Memory B cell (primary cell): ENCODE measurements around the gene SGPL1.
A peak's percentile ranks its signal among the peaks of the same experiment; 100 is the strongest.

Source experiments
- ATAC-seq: fragments of 150-1000 bp; cut with Tn5 transposase; 2 replicates; pipeline ENCODE4 v1.10.0; 2021; ENCODE audit warnings: low read depth, mild to moderate bottlenecking, moderate library complexity
- DNase-seq, 2 donors: peaks; one replicate each; pipeline ENCODE4 v3.0.0; 2022; ENCODE audit warnings: low spot score in 2 of 2
- H3K27ac Mint-ChIP-seq: one replicate; pipeline ENCODE4 v1.8.0; 2022; ENCODE audit warnings: mild to moderate bottlenecking, moderate library complexity, mixed read lengths
- H3K27me3 Mint-ChIP-seq: one replicate; pipeline ENCODE4 v1.8.0; 2022; ENCODE audit warnings: mixed read lengths
- H3K36me3 Mint-ChIP-seq: one replicate; pipeline ENCODE4 v1.8.0; 2022; ENCODE audit warnings: mild to moderate bottlenecking, mixed read lengths
- H3K4me1 Mint-ChIP-seq: one replicate; pipeline ENCODE4 v1.8.0; 2022; ENCODE audit warnings: mixed read lengths
- H3K4me3 Mint-ChIP-seq: one replicate; pipeline ENCODE4 v1.8.0; 2022; ENCODE audit warnings: mild to moderate bottlenecking, moderate library complexity, mixed read lengths
- H3K9me3 Mint-ChIP-seq: one replicate; pipeline ENCODE4 v1.8.0; 2022; ENCODE audit warnings: mixed read lengths

SGPL1 gene

GRCh38 chr10:70884741-70885140, 69.0 kb downstream of the SGPL1 start:
- no peak overlapping the region for H3K27ac Mint-ChIP-seq
- no peak overlapping the region for H3K4me3 Mint-ChIP-seq
- peaks cover 8% of the 10 kb centered on the region for H3K4me1 Mint-ChIP-seq
- peaks cover 10% of the 10 kb centered on the region for H3K36me3 Mint-ChIP-seq
- no peaks in the 10 kb centered on the region for H3K9me3 Mint-ChIP-seq
- DNase-seq (no peak), ATAC-seq (no peak)
- H3K27me3 Mint-ChIP-seq = no peaks in the 10 kb centered on the region

GRCh38 chr10:70885481-70885880, 69.7 kb downstream of the SGPL1 start:
- H3K36me3 Mint-ChIP-seq = peaks cover 10% of the 10 kb centered on the region
- ATAC-seq (no peak), DNase-seq (no peak)
- H3K4me1 Mint-ChIP-seq = peaks cover 4% of the 10 kb centered on the region
- no peaks in the 10 kb centered on the region for H3K27me3 Mint-ChIP-seq
- no peak overlapping the region for H3K4me3 Mint-ChIP-seq
- H3K9me3 Mint-ChIP-seq = no peaks in the 10 kb centered on the region
- H3K27ac Mint-ChIP-seq = peak overlapping the region; percentile 31

- Mint-ChIP-seq H3K36me3 (peaks cover 10% of the 10 kb centered on the region), H3K9me3 (no peaks in the 10 kb centered on the region), H3K27ac (peak overlapping the region; percentile 31), H3K4me3 (peak overlapping the region; percentile 41), H3K27me3 (no peaks in the 10 kb centered on the region), H3K4me1 (peaks cover 4% of the 10 kb centered on the region)
- no peak for ATAC-seq
- no peak for DNase-seq
These were observed 70.5 kb downstream of the SGPL1 start for GRCh38 chr10:70885931-70886903.

- Mint-ChIP-seq H3K4me3 (peak overlapping the region; percentile 88), H3K9me3 (no peaks in the 10 kb centered on the region), H3K36me3 (peaks cover 10% of the 10 kb centered on the region), H3K27me3 (no peaks in the 10 kb centered on the region), H3K27ac (peak overlapping the region; percentile 55), H3K4me1 (peaks cover 4% of the 10 kb centered on the region)
- ATAC-seq (no peak), DNase-seq (no peak)
These were observed 71.3 kb downstream of the SGPL1 start for GRCh38 chr10:70886921-70887665.

- peak; percentile 57 to 65 for DNase-seq
- Mint-ChIP-seq H3K4me1 (peaks cover 5% of the 10 kb centered on the region), H3K9me3 (no peaks in the 10 kb centered on the region)
These were observed 72.4 kb downstream of the SGPL1 start, which contains the start of gene PCBD1 for GRCh38 chr10:70887804-70888800. TSS of gene PCBD1 (minus strand) at chr10:70888565. CDS start at chr10:70888533, 32 bp downstream.

GRCh38 chr10:70889291-70889690, 73.5 kb downstream of the SGPL1 start:
- H3K4me3 Mint-ChIP-seq = no peak overlapping the region
- ATAC-seq = no peak

More at GRCh38 chr10:70887804-70888800, 72.4 kb downstream of the SGPL1 start, which contains the start of gene PCBD1:
- H3K36me3 Mint-ChIP-seq = peaks cover 10% of the 10 kb centered on the region
- H3K27me3 Mint-ChIP-seq = no peaks in the 10 kb centered on the region
- peak within 1 kb of the TSS; percentile 88 for H3K4me3 Mint-ChIP-seq
- peak within 1 kb of the TSS; percentile 72 for H3K27ac Mint-ChIP-seq
- peak; percentile 92 for ATAC-seq

GRCh38 chr10:70890917-70891431, 75.2 kb downstream of the SGPL1 start:
- no peaks in the 10 kb centered on the region for H3K9me3 Mint-ChIP-seq
- H3K27me3 Mint-ChIP-seq = no peaks in the 10 kb centered on the region
- no peaks in the 10 kb centered on the region for H3K36me3 Mint-ChIP-seq
- no peak overlapping the region for H3K4me3 Mint-ChIP-seq
- peaks cover 6% of the 10 kb centered on the region for H3K4me1 Mint-ChIP-seq
- no peak overlapping the region for H3K27ac Mint-ChIP-seq
- DNase-seq = no peak
- ATAC-seq = no peak

More at GRCh38 chr10:70889291-70889690, 73.5 kb downstream of the SGPL1 start:
- Mint-ChIP-seq H3K27ac (peak overlapping the region; percentile 72), H3K4me1 (peaks cover 6% of the 10 kb centered on the region), H3K9me3 (no peaks in the 10 kb centered on the region), H3K27me3 (no peaks in the 10 kb centered on the region), H3K36me3 (peaks cover 6% of the 10 kb centered on the region)
- DNase-seq = no peak

- H3K27ac Mint-ChIP-seq = no peak overlapping the region
These were observed 75.9 kb downstream of the SGPL1 start for GRCh38 chr10:70891627-70892026.

GRCh38 chr10:70892631-70893030, 76.9 kb downstream of the SGPL1 start:
- H3K9me3 Mint-ChIP-seq = no peaks in the 10 kb centered on the region
- ATAC-seq (no peak), DNase-seq (no peak)
- no peak overlapping the region for H3K27ac Mint-ChIP-seq
- no peak overlapping the region for H3K4me3 Mint-ChIP-seq
- H3K4me1 Mint-ChIP-seq = peaks cover 3% of the 10 kb centered on the region
- H3K36me3 Mint-ChIP-seq = no peaks in the 10 kb centered on the region
- H3K27me3 Mint-ChIP-seq = no peaks in the 10 kb centered on the region

More at GRCh38 chr10:70891627-70892026, 75.9 kb downstream of the SGPL1 start:
- DNase-seq = no peak
- Mint-ChIP-seq H3K27me3 (no peaks in the 10 kb centered on the region), H3K36me3 (no peaks in the 10 kb centered on the region), H3K4me3 (no peak overlapping the region), H3K4me1 (peaks cover 3% of the 10 kb centered on the region), H3K9me3 (no peaks in the 10 kb centered on the region)
- ATAC-seq = no peak

- no peaks in the 10 kb centered on the region for H3K9me3 Mint-ChIP-seq
- no peak overlapping the region for H3K4me3 Mint-ChIP-seq
- H3K27me3 Mint-ChIP-seq = no peaks in the 10 kb centered on the region
- H3K4me1 Mint-ChIP-seq = peaks cover 3% of the 10 kb centered on the region
- no peak for ATAC-seq
- H3K27ac Mint-ChIP-seq = no peak overlapping the region
- H3K36me3 Mint-ChIP-seq = no peaks in the 10 kb centered on the region
- DNase-seq = no peak
These were observed 77.7 kb downstream of the SGPL1 start for GRCh38 chr10:70893227-70894006.

GRCh38 chr10:70894416-70894815, 78.7 kb downstream of the SGPL1 start:
- DNase-seq (no peak), ATAC-seq (no peak)
- Mint-ChIP-seq H3K4me1 (peaks cover 3% of the 10 kb centered on the region), H3K27ac (no peak overlapping the region), H3K27me3 (no peaks in the 10 kb centered on the region), H3K4me3 (no peak overlapping the region), H3K9me3 (no peaks in the 10 kb centered on the region), H3K36me3 (no peaks in the 10 kb centered on the region)

GRCh38 chr10:70896551-70896950, 80.8 kb downstream of the SGPL1 start:
- DNase-seq (no peak), ATAC-seq (no peak)
- no peaks in the 10 kb centered on the region for H3K27me3 Mint-ChIP-seq
- no peaks in the 10 kb centered on the region for H3K9me3 Mint-ChIP-seq
- no peaks in the 10 kb centered on the region for H3K36me3 Mint-ChIP-seq
- no peak overlapping the region for H3K27ac Mint-ChIP-seq
- no peak overlapping the region for H3K4me3 Mint-ChIP-seq
- peaks cover 3% of the 10 kb centered on the region for H3K4me1 Mint-ChIP-seq
